Stimulated activated CD4-positive, alpha-beta T cell treated with anti-CD3 and anti-CD28 coated beads, TNF-alpha, amount 100 ng/mL, for 24 hours (primary cell): Measurements from ENCODE around the gene C5.
"Not testable (repeated sequence)": the region's sequence is repeated elsewhere in the genome, so short reads cannot be mapped to it uniquely, and the experiment has no call there.

Experiments
- DNase-seq, 3 experiments: peaks; one replicate each; pipeline ENCODE4 v3.0.0-alpha.2; 2020; ENCODE audit warnings: low read depth in 3 of 3

The C5 gene

GRCh38 chr9:121048618-121049017 is 1.5 kb downstream of the C5 start:
- no peak for DNase-seq

GRCh38 chr9:121048175-121048574 is 1.9 kb downstream of the C5 start:
- DNase-seq = no peak

- no peak for DNase-seq
These were observed 11.3 kb downstream of the C5 start for GRCh38 chr9:121038804-121039203.

GRCh38 chr9:121038362-121038761 is 11.7 kb downstream of the C5 start:
- DNase-seq = no peak

DNA sequence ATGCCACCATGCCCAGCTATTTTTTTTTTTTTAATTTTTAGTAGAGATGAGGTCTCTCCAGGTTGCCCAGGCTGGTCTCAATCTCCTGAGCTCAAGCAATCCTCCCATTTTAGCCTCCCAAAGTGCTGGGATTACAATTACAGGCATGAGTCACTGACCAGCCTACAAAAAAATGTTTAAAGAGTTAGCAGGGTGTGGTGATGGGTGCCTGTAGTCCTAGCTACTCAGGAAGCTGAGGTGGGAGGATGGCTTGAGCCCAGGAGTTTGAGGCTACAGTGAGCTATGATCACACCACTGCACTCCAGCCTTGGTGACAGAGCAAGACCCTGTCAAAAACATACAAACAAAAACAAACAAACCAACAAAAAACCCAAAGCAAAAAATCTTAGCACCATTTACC is 14.4 kb downstream of the C5 start:
- not testable (repeated sequence) for DNase-seq

DNA sequence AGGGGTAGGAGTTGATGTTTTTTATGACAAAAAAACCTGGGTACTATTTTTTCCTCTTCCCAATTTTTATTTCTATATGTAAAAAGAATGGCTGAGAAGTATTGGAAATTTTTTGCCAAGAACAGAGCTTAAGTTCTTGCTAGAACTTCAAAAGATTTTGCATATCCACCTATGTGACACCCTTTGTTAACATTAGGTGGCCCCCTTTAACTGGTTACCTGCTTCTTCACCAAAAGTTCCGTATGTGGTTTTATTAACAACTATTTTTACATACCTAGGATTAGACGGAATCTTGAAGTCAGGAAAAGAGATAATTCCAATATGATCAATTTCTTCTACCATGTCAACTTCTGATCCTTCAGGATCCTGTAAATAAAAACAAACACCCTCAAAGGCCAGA is 15.5 kb downstream of the C5 start:
- no peak for DNase-seq

- no peak for DNase-seq
These were observed 20.6 kb downstream of the C5 start for GRCh38 chr9:121029469-121029868.

GRCh38 chr9:121028285-121028684 is 21.8 kb downstream of the C5 start:
- not testable (repeated sequence) for DNase-seq

- DNase-seq = no peak
These were observed 23.3 kb downstream of the C5 start for GRCh38 chr9:121026768-121027167.

DNA sequence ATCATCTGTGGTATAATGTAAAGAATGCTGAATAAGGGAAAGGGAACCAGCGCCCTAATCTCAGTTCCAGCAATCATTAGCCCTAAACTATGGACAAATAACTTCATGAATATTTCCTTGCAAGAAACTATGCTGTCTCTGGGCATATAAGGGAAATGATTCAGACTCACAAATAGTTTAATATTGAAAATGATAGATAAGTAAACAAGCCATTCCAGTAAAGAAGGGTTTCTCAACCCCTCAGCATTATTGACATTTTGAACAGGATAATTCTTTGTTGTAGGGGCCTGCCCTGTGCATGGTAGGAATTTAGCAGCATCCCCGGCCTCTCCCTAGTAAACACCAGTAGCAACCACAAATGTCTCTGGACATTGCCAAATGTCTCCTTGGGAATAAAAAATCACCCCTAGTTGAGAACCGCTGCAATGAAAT is 23.8 kb downstream of the C5 start:
- no peak for DNase-seq

DNA sequence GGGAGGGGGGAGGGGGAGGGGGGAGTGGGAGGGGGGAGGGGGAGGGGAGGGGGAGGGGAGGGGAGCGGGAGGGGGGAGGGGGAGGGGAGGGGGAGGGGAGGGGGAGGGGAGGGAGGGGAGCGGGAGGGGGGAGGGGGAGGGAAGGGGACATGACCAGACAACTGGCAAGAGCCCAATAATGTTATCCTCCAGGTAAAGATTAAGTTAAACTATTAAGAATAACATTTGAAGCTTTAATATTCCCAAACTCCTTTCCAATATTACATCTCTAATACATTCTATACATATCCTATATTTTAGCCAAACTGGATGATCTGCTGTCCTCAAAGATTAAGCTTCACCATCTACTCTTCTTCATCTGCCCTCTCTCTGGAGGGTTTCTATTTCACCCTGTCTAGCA is 25.8 kb downstream of the C5 start:
- no peak for DNase-seq

GRCh38 chr9:121023064-121023463 is 27.0 kb downstream of the C5 start:
- no peak for DNase-seq

GRCh38 chr9:121021301-121021700 is 28.8 kb downstream of the C5 start:
- no peak for DNase-seq

DNA sequence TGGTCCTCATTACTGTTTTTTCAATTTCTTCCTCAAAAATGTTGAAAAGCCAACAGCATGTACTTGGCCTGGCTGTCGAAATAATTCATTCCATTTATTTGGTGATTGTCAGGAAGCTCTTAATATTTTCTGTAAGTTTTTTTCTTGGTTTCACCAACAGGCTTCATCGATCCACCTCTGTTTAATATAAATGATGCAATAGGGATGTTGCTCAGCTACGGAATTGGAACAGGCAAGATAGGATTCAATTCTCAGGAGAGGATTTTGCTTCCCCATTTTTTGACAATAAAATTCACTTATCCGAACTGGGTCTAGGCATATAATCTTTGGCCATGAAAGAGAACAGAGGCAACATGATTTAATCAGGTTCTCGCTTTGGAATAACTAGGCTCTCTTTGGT is 30.8 kb downstream of the C5 start:
- DNase-seq = no peak

DNA sequence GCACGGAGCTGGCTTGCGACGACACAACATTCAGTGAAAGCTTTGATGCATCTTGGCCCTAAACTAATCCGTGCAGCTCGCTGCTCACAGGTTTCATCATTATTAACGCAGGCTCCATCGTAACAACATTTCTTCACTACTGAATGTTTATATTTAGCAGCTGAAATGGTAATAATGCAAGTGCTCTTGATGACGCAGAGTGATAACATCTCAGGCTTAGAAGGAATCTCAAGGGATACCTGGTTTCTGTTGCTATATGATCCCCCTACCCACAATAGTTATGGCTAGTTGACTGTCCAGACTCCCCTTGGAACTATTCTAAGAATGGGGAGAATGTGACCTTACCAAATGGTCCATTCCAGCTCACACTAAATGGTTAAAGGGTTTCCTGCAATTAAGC is 36.2 kb downstream of the C5 start:
- DNase-seq = no peak

- DNase-seq = no peak
These were observed 40.4 kb downstream of the C5 start for GRCh38 chr9:121009650-121010049.

DNA sequence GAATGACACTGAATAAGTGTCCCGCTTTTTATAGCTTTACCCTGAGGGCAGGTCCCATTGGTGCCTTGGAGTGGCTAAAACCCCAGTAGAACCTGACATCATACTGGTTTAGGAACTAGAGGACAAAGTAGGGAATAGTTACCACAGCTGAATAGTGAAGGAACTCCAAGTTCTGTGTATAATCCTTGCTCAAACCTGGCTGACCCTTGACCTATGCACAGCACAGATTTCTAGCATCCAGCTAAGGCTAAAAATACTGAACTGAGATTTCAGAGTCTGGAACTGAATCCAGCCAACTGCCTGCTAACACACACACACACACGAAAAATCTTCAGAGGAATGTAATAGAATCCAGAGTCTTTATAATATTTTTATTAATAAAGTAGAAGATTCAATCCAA is 50.8 kb downstream of the C5 start:
- DNase-seq = no peak

- no peak for DNase-seq
These were observed 52.0 kb downstream of the C5 start for GRCh38 chr9:120998111-120998510.

- no peak for DNase-seq
These were observed 52.6 kb downstream of the C5 start for GRCh38 chr9:120997502-120997901.

GRCh38 chr9:120996409-120996808 is 53.7 kb downstream of the C5 start:
- DNase-seq = no peak

DNA sequence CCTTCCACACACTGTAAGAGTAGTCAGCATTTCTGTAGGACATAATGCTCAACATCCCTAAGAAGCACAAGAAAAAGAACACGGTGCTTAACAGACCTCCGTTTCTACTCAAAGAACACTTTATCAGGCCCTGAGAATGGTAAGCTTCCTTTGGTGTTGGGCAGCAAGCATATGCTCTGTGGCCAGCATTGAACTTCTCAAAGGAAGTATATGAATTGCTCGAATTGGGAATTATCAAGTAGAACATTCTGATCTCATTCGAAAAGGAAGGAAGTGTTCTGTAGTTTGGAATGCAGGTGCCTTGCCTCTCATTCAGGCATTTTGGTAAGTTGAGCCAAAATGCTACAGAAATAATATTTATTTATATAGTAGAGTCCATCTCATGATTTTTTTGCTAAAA is 61.0 kb downstream of the C5 start:
- no peak for DNase-seq

GRCh38 chr9:120985819-120986222 is 64.3 kb downstream of the C5 start:
- DNase-seq = no peak

DNA sequence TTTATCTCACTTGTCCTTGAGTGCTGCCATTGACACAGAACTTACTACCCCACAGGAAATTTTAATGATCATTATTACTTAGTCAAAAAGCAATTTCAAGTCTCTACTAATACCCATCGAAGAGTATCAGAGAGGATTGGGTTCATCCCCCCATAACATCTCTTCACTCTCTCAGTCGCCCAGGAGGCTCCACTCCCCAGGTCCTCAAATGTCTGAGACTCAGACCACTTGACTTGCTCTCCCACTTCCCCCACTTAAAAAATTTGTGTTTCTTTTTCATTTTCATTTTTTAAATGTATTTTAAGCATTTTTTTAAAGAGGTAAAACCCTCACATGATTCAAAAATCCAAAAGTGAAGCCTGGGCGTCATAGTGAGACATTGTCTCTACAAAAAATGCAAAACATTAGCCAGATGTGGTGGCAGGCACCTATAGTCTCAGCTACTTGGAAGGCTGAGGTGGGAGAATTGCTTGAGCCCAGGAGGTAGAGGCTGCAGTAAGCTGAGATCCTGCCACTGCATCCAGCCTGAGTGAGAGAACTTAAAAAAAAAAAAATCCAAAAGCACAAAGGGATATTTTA is 66.7 kb downstream of the C5 start:
- no peak for DNase-seq

GRCh38 chr9:120982836-120983235 is 67.2 kb downstream of the C5 start:
- no peak for DNase-seq

GRCh38 chr9:120980951-120981350 is 69.1 kb downstream of the C5 start:
- DNase-seq = no peak
